Heart left ventricle (tissue), 16 donors: ENCODE measurements around the gene FUT2. TPM values are rescaled to one million over a fixed set of nuclear protein-coding genes. Genes with fewer than 3 reads are reported as not detected.
A peak's percentile ranks its signal among the peaks of the same experiment; 100 is the strongest.

Source experiments
- ATAC-seq, 4 donors: fragments of 200-7000 bp; cut with Tn5 transposase; one replicate each; pipeline ENCODE4 v1.9.1; 2020 to 2022; ENCODE audit warnings: moderate library complexity in 4 of 4, mild to moderate bottlenecking in 3 of 4, moderate number of reproducible peaks in 1 of 4
- DNase-seq, 5 donors: peaks; one replicate each; pipeline ENCODE4 v3.0.0-alpha.2; 2020
- H3K27ac ChIP-seq, 12 donors: fragments of 200-600 bp; sonication (generic) in 4 of 12; one replicate each; pipeline versions ENCODE4 v1.5.0 to v1.8.0; 2016 to 2022; ENCODE audit warnings: mild to moderate bottlenecking in 2 of 12
- H3K27me3 ChIP-seq, 9 donors: fragments of 200-600 bp; sonication (generic) in 2 of 9; one replicate each; pipeline versions ENCODE4 v1.5.1 to v1.8.0; 2016 to 2022; ENCODE audit warnings: mild to moderate bottlenecking in 3 of 9
- H3K36me3 ChIP-seq, 9 donors: fragments of 200-600 bp; sonication (generic) in 2 of 9; one replicate each; pipeline versions ENCODE4 v1.5.0 to v1.8.0; 2018 to 2022; ENCODE audit warnings: mild to moderate bottlenecking in 2 of 9
- H3K4me1 ChIP-seq, 12 donors: fragments of 200-600 bp; sonication (generic) in 4 of 12; one replicate each; pipeline versions ENCODE4 v1.5.0 to v1.8.0; 2016 to 2022; ENCODE audit warnings: mild to moderate bottlenecking in 3 of 12
- H3K4me3 ChIP-seq, 12 donors: fragments of 200-600 bp; sonication (generic) in 4 of 12; one replicate each; pipeline versions ENCODE4 v1.5.0 to v1.8.0; 2017 to 2022; ENCODE audit warnings: mild to moderate bottlenecking in 9 of 12, moderate library complexity in 4 of 12
- H3K9me3 ChIP-seq, 12 donors: fragments of 200-600 bp; sonication (generic) in 4 of 12; one replicate each; pipeline versions ENCODE4 v1.5.0 to v1.8.0; 2016 to 2022; ENCODE audit warnings: mild to moderate bottlenecking in 1 of 12
- POLR2A ChIP-seq, 2 donors: fragments of 450-650 bp; IDR thresholded peaks; one replicate each; pipeline ENCODE4 v1.6.1; 2017; ENCODE audit warnings: antibody characterized with exemption in 2 of 2, mild to moderate bottlenecking in 2 of 2, moderate library complexity in 2 of 2
- WGBS, 4 donors: extraction: QIAGEN DNeasy Blood & Tissue Kit in 2 of 4; methylation state at CpG; one replicate each; pipeline versions ENCODE4 v1.1.5 to v1.1.7; 2013 to 2018; 5-methylcytosine and 5-hydroxymethylcytosine counted together
- intact Hi-C, 10 donors: fragments of 100-400 bp; cut with DNase I; formaldehyde crosslinking; loops; one replicate each; pipeline versions ENCODE4 v1.11.1 to v1.14.2; 2022
- polyA plus RNA-seq, 2 donors: library from polyadenylated mRNA; stranded (reverse); fragments of 200-250 nt; gene quantifications; one replicate each; pipeline ENCODE4 v1.2.3, GENCODE V29; 2013
- total RNA-seq, 9 donors: library from RNA; depleted of rRNA in 2 of 9; stranded (reverse); fragments of >200 nt in 2 of 9; fragmentation: NEBNext Ultra II Directional in 3 of 9; extraction: Animal tissue kit (Norgen Biotek cat#: 25700) in 3 of 9; gene quantifications; one replicate each; pipeline versions ENCODE4 v1.1.0 to v1.2.4, GENCODE V29; 2016 to 2023
- TF ChIP-seq, protein P1 (sequence below), 12 donors: fragments of 200-600 bp; sonication (generic) in 4 of 12; IDR thresholded peaks; one replicate each; pipeline versions ENCODE4 v1.5.0 to v1.8.0; 2018 to 2022; ENCODE audit warnings: antibody characterized with exemption in 12 of 12, mild to moderate bottlenecking in 5 of 12
- donor health status: ischemic (EF 13 %, LVEDD 7.1; RV severe dilation, severe dysfunction).
- donor health status: healthy with polysubstance abuse.
- donor health status: DM: no; HTN: yes; CAD: no.
- donor health status: DM: no; HTN: no; CAD: no.
- donor health status: ischemic (EF 25% LVEDD 6.9; RV normal size, moderate dysfunction).
- donor health status: ischemic (EF 25% LVEDD 5.7; RV mildly dilated, moderate dysfunction).
- donor health status: healthy.
- donor health status: DM: yes; HTN: yes; CAD: no.
- donor health status: ischemic (EF 35%, LVEDD 5.7; RV mildly dilated, moderate dysfunction).
- donor health status: nonischemic (EF 11% LVEDD 7.7; RV severe dilation, severe dysfunction).
- donor health status: DM: yes; HTN: yes; CAD: no.
- donor health status: PGD.
- donor health status: ischemic (EF 29% LVEDD 5.4; RV normal size, mild dysfunction).
- donor health status: nonischemic (EF 23%, LVEDD 6.1; RV moderate dilation, normal function).

FUT2 gene
- total and polyA plus RNA-seq, 11 donors: 0.14 to 0.19 TPM; not detected in 9

DNA sequence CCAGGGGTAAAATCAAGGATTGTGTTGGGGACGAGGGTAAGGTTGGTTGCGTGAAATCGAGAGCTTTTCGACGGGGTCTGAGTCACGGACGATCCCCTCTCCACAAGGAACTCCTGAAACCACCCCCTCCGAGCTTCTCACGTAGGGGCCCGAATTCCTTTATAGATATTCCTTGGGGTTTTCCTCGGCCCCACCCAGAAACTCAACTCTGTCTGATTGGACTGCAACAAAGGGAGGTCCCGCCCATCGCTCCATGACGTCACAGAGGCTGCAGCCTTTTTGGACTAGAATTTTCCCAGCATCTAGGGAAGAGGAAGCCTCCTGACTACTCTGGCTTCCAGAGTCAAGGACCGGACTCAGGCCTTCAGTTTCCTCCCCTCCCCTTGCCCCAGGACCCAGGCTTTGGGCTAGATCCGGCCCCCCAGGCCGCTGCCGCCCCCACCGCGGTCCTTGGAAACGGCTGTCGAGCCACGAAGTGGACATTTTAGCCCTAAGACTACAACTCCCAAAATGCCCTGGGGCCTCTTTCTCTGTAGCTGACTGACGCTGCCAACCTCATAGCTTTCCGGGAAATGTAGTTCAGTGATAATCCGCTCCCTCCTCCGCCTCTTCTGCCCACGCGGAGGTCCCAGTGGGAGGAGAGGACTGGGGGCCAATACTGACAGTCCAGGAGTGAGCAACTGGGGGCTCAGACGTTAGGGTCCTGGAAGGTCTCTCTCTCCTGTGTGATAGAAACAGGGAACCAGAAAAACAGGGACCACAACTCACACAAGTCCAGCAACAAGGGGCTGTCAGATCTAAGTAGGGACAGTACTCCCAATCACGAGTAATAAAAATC is 51.2 kb downstream of the FUT2 start, which contains the start of gene IZUMO1:
TSS of gene IZUMO1 (minus strand) at position 172 of the 838 bp plus-strand sequence. CDS start 1,050 bp downstream, outside the sequence.
- intact Hi-C loops: no loop called here
- peak; percentile 73 to 89 (median 84) for ATAC-seq
- Histone ChIP-seq H3K36me3 (peaks cover 0 to 5% (median 0%) of the 10 kb centered on the region in 9 donors), H3K9me3 (no peaks in the 10 kb centered on the region), H3K27me3 (peaks cover 0 to 14% (median 0%) of the 10 kb centered on the region in 9 donors), H3K27ac (peak within 1 kb of the TSS; percentile 61 to 93 (median 88)), H3K4me3 (peak within 1 kb of the TSS in 11 of 12 donors; percentile 20 to 60 (median 49)), H3K4me1 (peaks cover 0 to 23% (median 10%) of the 10 kb centered on the region in 12 donors)
- DNase-seq: peak; percentile 85 to 91 (median 88)
- TF ChIP-seq POLR2A (IDR thresholded peaks at IDR 0.05): peak in 1 of 2 donors; percentile 21
- TF ChIP-seq, protein P1, sequence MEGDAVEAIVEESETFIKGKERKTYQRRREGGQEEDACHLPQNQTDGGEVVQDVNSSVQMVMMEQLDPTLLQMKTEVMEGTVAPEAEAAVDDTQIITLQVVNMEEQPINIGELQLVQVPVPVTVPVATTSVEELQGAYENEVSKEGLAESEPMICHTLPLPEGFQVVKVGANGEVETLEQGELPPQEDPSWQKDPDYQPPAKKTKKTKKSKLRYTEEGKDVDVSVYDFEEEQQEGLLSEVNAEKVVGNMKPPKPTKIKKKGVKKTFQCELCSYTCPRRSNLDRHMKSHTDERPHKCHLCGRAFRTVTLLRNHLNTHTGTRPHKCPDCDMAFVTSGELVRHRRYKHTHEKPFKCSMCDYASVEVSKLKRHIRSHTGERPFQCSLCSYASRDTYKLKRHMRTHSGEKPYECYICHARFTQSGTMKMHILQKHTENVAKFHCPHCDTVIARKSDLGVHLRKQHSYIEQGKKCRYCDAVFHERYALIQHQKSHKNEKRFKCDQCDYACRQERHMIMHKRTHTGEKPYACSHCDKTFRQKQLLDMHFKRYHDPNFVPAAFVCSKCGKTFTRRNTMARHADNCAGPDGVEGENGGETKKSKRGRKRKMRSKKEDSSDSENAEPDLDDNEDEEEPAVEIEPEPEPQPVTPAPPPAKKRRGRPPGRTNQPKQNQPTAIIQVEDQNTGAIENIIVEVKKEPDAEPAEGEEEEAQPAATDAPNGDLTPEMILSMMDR (IDR thresholded peaks at IDR 0.05): no peak
- 5 to 11% (median 8%) methylated on average over 25 to 31 of the region's 31 CpGs for WGBS, 4 donors

DNA sequence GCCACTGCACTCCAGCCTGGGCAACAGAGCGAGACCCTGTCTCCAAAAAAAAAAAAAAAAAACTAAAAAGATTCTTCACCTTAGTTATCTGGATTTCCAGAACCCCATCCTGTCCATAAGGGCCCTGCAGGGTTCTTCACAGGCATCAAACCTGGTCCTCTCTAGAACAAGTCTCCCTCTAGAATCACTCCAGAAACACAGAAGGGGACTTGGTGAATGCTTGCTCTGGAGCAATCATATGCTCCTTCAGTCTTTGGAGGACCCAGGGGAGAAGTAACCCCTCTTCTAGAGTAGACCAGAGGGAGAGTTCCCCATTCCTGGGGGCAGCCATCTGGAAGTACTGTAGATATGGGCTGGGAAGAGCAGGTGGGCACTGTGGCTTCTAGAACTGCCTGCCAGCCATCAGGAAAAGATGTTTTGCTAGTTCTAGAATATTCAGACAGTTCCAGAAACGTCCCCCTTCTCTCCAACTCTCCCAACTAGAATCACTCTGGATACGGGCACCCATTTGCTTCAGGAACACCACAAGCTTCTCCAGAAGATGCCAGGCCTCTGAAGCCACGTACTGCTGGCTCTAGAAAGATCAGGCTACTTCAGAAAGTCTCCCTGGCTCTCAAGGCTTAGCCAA is 53.9 kb downstream of the FUT2 start:
- no peak for ATAC-seq
- TF ChIP-seq, protein P1 (IDR thresholded peaks at IDR 0.05): no peak
- TF ChIP-seq POLR2A (IDR thresholded peaks at IDR 0.05): no peak
- peaks cover 0 to 33% (median 6%) of the 10 kb centered on the region in 9 donors for H3K27me3 ChIP-seq

GRCh38 chr19:48750351-48750750 is 54.6 kb downstream of the FUT2 start:
- Histone ChIP-seq H3K27me3 (peaks cover 0 to 33% (median 6%) of the 10 kb centered on the region in 9 donors), H3K4me3 (peak overlapping the region in 4 of 12 donors; percentile 60 to 70 (median 62)), H3K4me1 (peaks cover 0 to 36% (median 23%) of the 10 kb centered on the region in 12 donors), H3K9me3 (no peaks in the 10 kb centered on the region), H3K36me3 (peaks cover 0 to 5% (median 0%) of the 10 kb centered on the region in 9 donors), H3K27ac (no peak overlapping the region)
- DNase-seq: no peak
- whole genome bisulfite sequencing, 4 donors: 91 to 98% (median 96%) methylated on average over 26 to 31 of the region's 31 CpGs
- TF ChIP-seq POLR2A (IDR thresholded peaks at IDR 0.05): no peak
- TF ChIP-seq, protein P1 (IDR thresholded peaks at IDR 0.05): no peak
- intact Hi-C loops: no loop called here
- ATAC-seq: no peak

More for the DNA sequence above, 53.9 kb downstream of the FUT2 start:
- DNase-seq: no peak
- Histone ChIP-seq H3K4me1 (peaks cover 0 to 36% (median 23%) of the 10 kb centered on the region in 12 donors), H3K27ac (no peak overlapping the region), H3K9me3 (no peaks in the 10 kb centered on the region), H3K4me3 (no peak overlapping the region), H3K36me3 (peaks cover 0 to 5% (median 0%) of the 10 kb centered on the region in 9 donors)
- intact Hi-C loops: no loop called here
- whole genome bisulfite sequencing, 4 donors: 72 to 74% (median 73%) methylated on average over 4 of the region's 4 CpGs
